Progenitor cell of endocrine pancreas (in vitro differentiated cells): ENCODE measurements around the gene MREG. TPM values are rescaled to one million over a fixed set of nuclear protein-coding genes. Genes with fewer than 3 reads are reported as not detected.

Experiments used
- DNase-seq: peaks from one replicate; pipeline ENCODE4 v3.0.0; 2021; ENCODE audit warnings: low spot score; ENCODE audit not compliant: unreplicated experiment
- H3K27ac Mint-ChIP-seq: 2 replicates; pipeline ENCODE4 v1.8.0; 2021; ENCODE audit warnings: mild to moderate bottlenecking, moderate library complexity, mixed read lengths
- H3K27me3 Mint-ChIP-seq: 2 replicates; pipeline ENCODE4 v1.8.0; 2021; ENCODE audit warnings: mixed read lengths
- H3K36me3 Mint-ChIP-seq: 2 replicates; pipeline ENCODE4 v1.8.0; 2022; ENCODE audit warnings: mixed read lengths; ENCODE audit not compliant: insufficient read depth
- H3K4me1 Mint-ChIP-seq: 2 replicates; pipeline ENCODE4 v1.8.0; 2021; ENCODE audit warnings: low read depth, mixed read lengths
- H3K4me3 Mint-ChIP-seq: 2 replicates; pipeline ENCODE4 v1.8.0; 2021; ENCODE audit warnings: low read depth, mild to moderate bottlenecking, moderate library complexity, mixed read lengths
- H3K9me3 Mint-ChIP-seq: 2 replicates; pipeline ENCODE4 v1.8.0; 2021; ENCODE audit warnings: low read depth, mixed read lengths
- total RNA-seq: library from RNA; stranded (reverse); gene quantifications from 2 replicates; pipeline ENCODE4 v1.2.1, GENCODE V29; 2021
- TF ChIP-seq, protein P1 (sequence below): fragments of 200-600 bp; sonication (generic); IDR thresholded peaks from one replicate; pipeline ENCODE4 v1.5.0; 2021; ENCODE audit warnings: antibody characterized with exemption, mild to moderate bottlenecking; ENCODE audit not compliant: unreplicated experiment

The MREG gene
- total RNA-seq, 1 donor from 2014 or later, result 26.8 TPM

DNA sequence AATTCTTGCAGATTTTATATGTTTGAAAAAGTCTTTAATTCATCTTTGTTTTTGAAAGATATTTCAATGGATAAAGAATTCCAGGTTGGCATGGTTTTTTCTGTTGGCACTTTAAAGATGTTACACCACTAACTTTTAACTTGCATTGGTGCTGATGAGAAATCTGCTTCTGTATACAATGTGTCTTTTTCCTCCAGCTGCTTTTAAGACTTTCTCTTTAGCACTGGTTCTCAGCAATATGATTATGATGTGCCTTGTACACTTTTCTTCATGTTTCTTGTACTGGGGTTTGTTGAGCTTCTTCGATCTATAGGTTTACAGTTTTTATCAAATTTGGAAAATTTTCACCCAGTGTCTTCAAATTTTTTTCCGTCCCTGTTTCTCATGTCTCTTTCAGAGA lies 39.1 kb upstream of the MREG start:
- no peaks in the 10 kb centered on the region for H3K9me3 Mint-ChIP-seq
- no peak overlapping the region for H3K27ac Mint-ChIP-seq
- no peaks in the 10 kb centered on the region for H3K27me3 Mint-ChIP-seq
- H3K4me3 Mint-ChIP-seq, result no peak overlapping the region
- H3K36me3 Mint-ChIP-seq, result peaks cover 9% of the 10 kb centered on the region
- no peak for DNase-seq
- TF ChIP-seq, protein P1, sequence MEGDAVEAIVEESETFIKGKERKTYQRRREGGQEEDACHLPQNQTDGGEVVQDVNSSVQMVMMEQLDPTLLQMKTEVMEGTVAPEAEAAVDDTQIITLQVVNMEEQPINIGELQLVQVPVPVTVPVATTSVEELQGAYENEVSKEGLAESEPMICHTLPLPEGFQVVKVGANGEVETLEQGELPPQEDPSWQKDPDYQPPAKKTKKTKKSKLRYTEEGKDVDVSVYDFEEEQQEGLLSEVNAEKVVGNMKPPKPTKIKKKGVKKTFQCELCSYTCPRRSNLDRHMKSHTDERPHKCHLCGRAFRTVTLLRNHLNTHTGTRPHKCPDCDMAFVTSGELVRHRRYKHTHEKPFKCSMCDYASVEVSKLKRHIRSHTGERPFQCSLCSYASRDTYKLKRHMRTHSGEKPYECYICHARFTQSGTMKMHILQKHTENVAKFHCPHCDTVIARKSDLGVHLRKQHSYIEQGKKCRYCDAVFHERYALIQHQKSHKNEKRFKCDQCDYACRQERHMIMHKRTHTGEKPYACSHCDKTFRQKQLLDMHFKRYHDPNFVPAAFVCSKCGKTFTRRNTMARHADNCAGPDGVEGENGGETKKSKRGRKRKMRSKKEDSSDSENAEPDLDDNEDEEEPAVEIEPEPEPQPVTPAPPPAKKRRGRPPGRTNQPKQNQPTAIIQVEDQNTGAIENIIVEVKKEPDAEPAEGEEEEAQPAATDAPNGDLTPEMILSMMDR, result no peak
- peaks cover 1% of the 10 kb centered on the region for H3K4me1 Mint-ChIP-seq

GRCh38 chr2:216051350-216051749 lies 38.0 kb upstream of the MREG start:
- DNase-seq, result no peak

DNA sequence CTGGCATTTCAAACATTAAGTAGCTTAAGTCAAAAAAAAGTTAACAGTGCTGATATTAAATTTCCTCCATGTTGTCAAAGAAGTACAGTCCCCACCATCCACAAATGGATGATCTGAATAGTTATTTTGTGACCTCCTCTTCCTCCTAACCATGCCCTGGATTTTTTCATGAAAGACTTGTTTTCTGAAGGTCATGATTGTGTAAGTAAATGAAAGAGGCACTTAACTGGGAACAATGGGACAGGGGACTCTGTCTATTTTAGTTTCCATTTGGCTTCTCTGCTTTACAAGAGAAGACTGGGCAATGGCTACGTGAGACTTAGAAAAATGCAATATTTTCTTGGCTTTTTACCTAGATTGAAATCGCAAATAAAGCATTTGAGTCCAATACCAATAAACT lies 36.1 kb upstream of the MREG start:
- H3K27ac Mint-ChIP-seq, result no peak overlapping the region

More at GRCh38 chr2:216051350-216051749, 38.0 kb upstream of the MREG start:
- H3K27ac Mint-ChIP-seq, result no peak overlapping the region
- no peaks in the 10 kb centered on the region for H3K4me1 Mint-ChIP-seq
- peaks cover 9% of the 10 kb centered on the region for H3K36me3 Mint-ChIP-seq
- H3K9me3 Mint-ChIP-seq, result no peaks in the 10 kb centered on the region
- TF ChIP-seq, protein P1, result no peak
- no peaks in the 10 kb centered on the region for H3K27me3 Mint-ChIP-seq
- H3K4me3 Mint-ChIP-seq, result no peak overlapping the region

DNA sequence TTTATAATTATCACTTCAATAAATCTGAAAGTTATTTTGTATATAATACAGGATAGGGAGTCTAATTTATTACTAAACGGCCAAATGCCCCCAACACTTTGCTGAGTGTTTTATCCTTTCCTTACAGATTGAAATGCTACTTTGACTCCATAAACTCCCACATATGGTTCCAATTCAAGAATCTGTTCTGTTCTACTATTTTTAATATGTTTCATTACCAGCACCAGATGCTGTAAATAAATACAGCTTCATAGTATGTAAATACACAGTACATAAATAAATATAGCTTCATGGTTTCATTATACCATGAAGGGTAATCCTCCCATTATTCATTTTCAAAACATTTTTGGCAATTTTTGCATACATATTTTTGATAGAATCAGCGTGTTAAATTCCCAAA lies 34.0 kb upstream of the MREG start:
- TF ChIP-seq, protein P1, result no peak
- DNase-seq, result no peak
- H3K4me1 Mint-ChIP-seq, result no peaks in the 10 kb centered on the region
- H3K36me3 Mint-ChIP-seq, result peaks cover 7% of the 10 kb centered on the region
- no peaks in the 10 kb centered on the region for H3K27me3 Mint-ChIP-seq
- H3K27ac Mint-ChIP-seq, result no peak overlapping the region
- H3K9me3 Mint-ChIP-seq, result no peaks in the 10 kb centered on the region
- no peak overlapping the region for H3K4me3 Mint-ChIP-seq

More for the DNA sequence above, 36.1 kb upstream of the MREG start:
- H3K9me3 Mint-ChIP-seq, result no peaks in the 10 kb centered on the region
- TF ChIP-seq, protein P1, result no peak
- peaks cover 8% of the 10 kb centered on the region for H3K36me3 Mint-ChIP-seq
- H3K4me3 Mint-ChIP-seq, result no peak overlapping the region
- no peaks in the 10 kb centered on the region for H3K27me3 Mint-ChIP-seq
- no peak for DNase-seq
- H3K4me1 Mint-ChIP-seq, result no peaks in the 10 kb centered on the region

- no peak overlapping the region for H3K27ac Mint-ChIP-seq
- no peak overlapping the region for H3K4me3 Mint-ChIP-seq
- TF ChIP-seq, protein P1, result no peak
- H3K36me3 Mint-ChIP-seq, result peaks cover 5% of the 10 kb centered on the region
- H3K9me3 Mint-ChIP-seq, result no peaks in the 10 kb centered on the region
- no peaks in the 10 kb centered on the region for H3K27me3 Mint-ChIP-seq
- H3K4me1 Mint-ChIP-seq, result no peaks in the 10 kb centered on the region
- no peak for DNase-seq
These were observed 31.6 kb upstream of the MREG start for GRCh38 chr2:216044883-216045486.
